PC-9 (cell line): ENCODE data around the gene CBLB.

ENCODE experiments used
- EZH2 ChIP-seq: fragments of 200-600 bp; sonication (generic); IDR thresholded peaks from 2 replicates; pipeline ENCODE4 v1.8.0; 2017; ENCODE audit warnings: antibody characterized with exemption, low read depth
- TF ChIP-seq, protein P1 (sequence below): fragments of 200-600 bp; sonication (generic); conservative IDR thresholded peaks from 2 replicates; pipeline ENCODE4 v1.6.1; 2017; ENCODE audit warnings: mixed run types, antibody characterized with exemption, mild to moderate bottlenecking, moderate library complexity

GRCh38 chr3:105826778-105827634, 41.8 kb downstream of the CBLB start:
- TF ChIP-seq, protein P1, sequence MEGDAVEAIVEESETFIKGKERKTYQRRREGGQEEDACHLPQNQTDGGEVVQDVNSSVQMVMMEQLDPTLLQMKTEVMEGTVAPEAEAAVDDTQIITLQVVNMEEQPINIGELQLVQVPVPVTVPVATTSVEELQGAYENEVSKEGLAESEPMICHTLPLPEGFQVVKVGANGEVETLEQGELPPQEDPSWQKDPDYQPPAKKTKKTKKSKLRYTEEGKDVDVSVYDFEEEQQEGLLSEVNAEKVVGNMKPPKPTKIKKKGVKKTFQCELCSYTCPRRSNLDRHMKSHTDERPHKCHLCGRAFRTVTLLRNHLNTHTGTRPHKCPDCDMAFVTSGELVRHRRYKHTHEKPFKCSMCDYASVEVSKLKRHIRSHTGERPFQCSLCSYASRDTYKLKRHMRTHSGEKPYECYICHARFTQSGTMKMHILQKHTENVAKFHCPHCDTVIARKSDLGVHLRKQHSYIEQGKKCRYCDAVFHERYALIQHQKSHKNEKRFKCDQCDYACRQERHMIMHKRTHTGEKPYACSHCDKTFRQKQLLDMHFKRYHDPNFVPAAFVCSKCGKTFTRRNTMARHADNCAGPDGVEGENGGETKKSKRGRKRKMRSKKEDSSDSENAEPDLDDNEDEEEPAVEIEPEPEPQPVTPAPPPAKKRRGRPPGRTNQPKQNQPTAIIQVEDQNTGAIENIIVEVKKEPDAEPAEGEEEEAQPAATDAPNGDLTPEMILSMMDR = no peak
- no peak for TF ChIP-seq EZH2
